ENCODE data around the gene CLDN7.

The CLDN7 gene

GRCh38 chr17:7241783-7242716 lies 20.2 kb downstream of the CLDN7 start, which contains the start of gene GABARAP:
TSS of gene GABARAP (minus strand) at chr17:7242449. CDS start at chr17:7242330, 119 bp downstream.
- H3K27me3 Mint-ChIP-seq: no peaks in the 10 kb centered on the region
- H3K36me3 Mint-ChIP-seq: peaks cover 25% of the 10 kb centered on the region
- H3K4me3 Mint-ChIP-seq: peak within 1 kb of the TSS; percentile 100
- peak; percentile 25 for ATAC-seq (ENCODE audit: low read depth)
- H3K9me3 Mint-ChIP-seq: no peaks in the 10 kb centered on the region
- peaks cover 31% of the 10 kb centered on the region for H3K4me1 Mint-ChIP-seq
- peak; percentile 96 to 97 for DNase-seq (ENCODE audit: low spot score in 2 of 2)
- H3K27ac Mint-ChIP-seq: peak within 1 kb of the TSS; percentile 100

- H3K4me3 Mint-ChIP-seq: peak overlapping the region; percentile 100
- peaks cover 22% of the 10 kb centered on the region for H3K36me3 Mint-ChIP-seq
- no peak for ATAC-seq (ENCODE audit: low read depth)
- H3K27me3 Mint-ChIP-seq: no peaks in the 10 kb centered on the region
- DNase-seq (ENCODE audit: low spot score in 2 of 2): no peak
- no peaks in the 10 kb centered on the region for H3K9me3 Mint-ChIP-seq
- H3K4me1 Mint-ChIP-seq: peaks cover 35% of the 10 kb centered on the region
- H3K27ac Mint-ChIP-seq: peak overlapping the region; percentile 100
Measured at GRCh38 chr17:7241090-7241733, 21.1 kb downstream of the CLDN7 start.

- Mint-ChIP-seq H3K9me3 (no peaks in the 10 kb centered on the region), H3K4me1 (peaks cover 42% of the 10 kb centered on the region), H3K4me3 (peak overlapping the region; percentile 100), H3K27ac (peak overlapping the region; percentile 100), H3K36me3 (peaks cover 22% of the 10 kb centered on the region), H3K27me3 (no peaks in the 10 kb centered on the region)
- DNase-seq (ENCODE audit: low spot score in 2 of 2) (no peak), ATAC-seq (ENCODE audit: low read depth) (no peak)
Measured at GRCh38 chr17:7240375-7240774, 21.9 kb downstream of the CLDN7 start.

GRCh38 chr17:7239091-7240027 lies 22.9 kb downstream of the CLDN7 start, which contains the start of gene PHF23:
TSS of gene PHF23 (minus strand) at chr17:7239457. CDS start at chr17:7239279, 178 bp downstream.
- H3K4me3 Mint-ChIP-seq: peak within 1 kb of the TSS; percentile 100
- peaks cover 23% of the 10 kb centered on the region for H3K36me3 Mint-ChIP-seq
- H3K27me3 Mint-ChIP-seq: no peaks in the 10 kb centered on the region
- no peaks in the 10 kb centered on the region for H3K9me3 Mint-ChIP-seq
- peak within 1 kb of the TSS; percentile 100 for H3K27ac Mint-ChIP-seq
- ATAC-seq (ENCODE audit: low read depth) (peak; percentile 60), DNase-seq (ENCODE audit: low spot score in 2 of 2) (peak; percentile 80 to 87)
- H3K4me1 Mint-ChIP-seq: peaks cover 49% of the 10 kb centered on the region

GRCh38 chr17:7238420-7239090 lies 23.7 kb downstream of the CLDN7 start:
- H3K27ac Mint-ChIP-seq: peak overlapping the region; percentile 100
- peak overlapping the region; percentile 100 for H3K4me3 Mint-ChIP-seq
- DNase-seq (ENCODE audit: low spot score in 2 of 2): no peak
- ATAC-seq (ENCODE audit: low read depth): no peak
- H3K36me3 Mint-ChIP-seq: peaks cover 23% of the 10 kb centered on the region
- no peaks in the 10 kb centered on the region for H3K27me3 Mint-ChIP-seq
- peaks cover 53% of the 10 kb centered on the region for H3K4me1 Mint-ChIP-seq
- H3K9me3 Mint-ChIP-seq: no peaks in the 10 kb centered on the region

- DNase-seq (ENCODE audit: low spot score in 2 of 2) (peak; percentile 67 to 68), ATAC-seq (ENCODE audit: low read depth) (peak; percentile 31)
- peaks cover 54% of the 10 kb centered on the region for H3K4me1 Mint-ChIP-seq
- peaks cover 24% of the 10 kb centered on the region for H3K36me3 Mint-ChIP-seq
- peak overlapping the region; percentile 100 for H3K4me3 Mint-ChIP-seq
- H3K27ac Mint-ChIP-seq: peak overlapping the region; percentile 100
- no peaks in the 10 kb centered on the region for H3K9me3 Mint-ChIP-seq
- H3K27me3 Mint-ChIP-seq: no peaks in the 10 kb centered on the region
Measured at GRCh38 chr17:7237761-7238419, 24.4 kb downstream of the CLDN7 start.

- ATAC-seq (ENCODE audit: low read depth) (no peak), DNase-seq (ENCODE audit: low spot score in 2 of 2) (no peak)
- Mint-ChIP-seq H3K27me3 (no peaks in the 10 kb centered on the region), H3K4me3 (peak overlapping the region; percentile 100), H3K36me3 (peaks cover 24% of the 10 kb centered on the region), H3K9me3 (no peaks in the 10 kb centered on the region), H3K27ac (peak overlapping the region; percentile 100), H3K4me1 (peaks cover 54% of the 10 kb centered on the region)
Measured at GRCh38 chr17:7237266-7237760, 25.0 kb downstream of the CLDN7 start.

GRCh38 chr17:7236808-7237207 lies 25.5 kb downstream of the CLDN7 start:
- DNase-seq (ENCODE audit: low spot score in 2 of 2): no peak
- no peak overlapping the region for H3K4me3 Mint-ChIP-seq
- ATAC-seq (ENCODE audit: low read depth): no peak
- no peaks in the 10 kb centered on the region for H3K27me3 Mint-ChIP-seq
- H3K9me3 Mint-ChIP-seq: no peaks in the 10 kb centered on the region
- peaks cover 56% of the 10 kb centered on the region for H3K4me1 Mint-ChIP-seq
- peaks cover 23% of the 10 kb centered on the region for H3K36me3 Mint-ChIP-seq
- H3K27ac Mint-ChIP-seq: peak overlapping the region; percentile 100

- peaks cover 19% of the 10 kb centered on the region for H3K36me3 Mint-ChIP-seq
- H3K27me3 Mint-ChIP-seq: no peaks in the 10 kb centered on the region
- H3K4me3 Mint-ChIP-seq: peak overlapping the region; percentile 15
- peaks cover 47% of the 10 kb centered on the region for H3K4me1 Mint-ChIP-seq
- DNase-seq (ENCODE audit: low spot score in 2 of 2) (no peak), ATAC-seq (ENCODE audit: low read depth) (no peak)
- no peaks in the 10 kb centered on the region for H3K9me3 Mint-ChIP-seq
- H3K27ac Mint-ChIP-seq: peak overlapping the region; percentile 25
Measured at GRCh38 chr17:7235693-7236665, 26.3 kb downstream of the CLDN7 start.

GRCh38 chr17:7234083-7234951 lies 28.0 kb downstream of the CLDN7 start, which contains the start of gene DVL2:
TSS of gene DVL2 (minus strand) at chr17:7234517. CDS start at chr17:7234262, 255 bp downstream.
- peaks cover 17% of the 10 kb centered on the region for H3K36me3 Mint-ChIP-seq
- peaks cover 35% of the 10 kb centered on the region for H3K4me1 Mint-ChIP-seq
- H3K9me3 Mint-ChIP-seq: no peaks in the 10 kb centered on the region
- DNase-seq (ENCODE audit: low spot score in 2 of 2) (peak; percentile 88 to 93), ATAC-seq (ENCODE audit: low read depth) (peak; percentile 67)
- peak within 1 kb of the TSS; percentile 86 for H3K4me3 Mint-ChIP-seq
- H3K27ac Mint-ChIP-seq: peak within 1 kb of the TSS; percentile 89
- no peaks in the 10 kb centered on the region for H3K27me3 Mint-ChIP-seq

GRCh38 chr17:7233701-7234082 lies 28.6 kb downstream of the CLDN7 start:
- H3K9me3 Mint-ChIP-seq: no peaks in the 10 kb centered on the region
- peak overlapping the region; percentile 86 for H3K4me3 Mint-ChIP-seq
- no peak for DNase-seq (ENCODE audit: low spot score in 2 of 2)
- no peak for ATAC-seq (ENCODE audit: low read depth)
- peak overlapping the region; percentile 89 for H3K27ac Mint-ChIP-seq
- no peaks in the 10 kb centered on the region for H3K27me3 Mint-ChIP-seq
- H3K36me3 Mint-ChIP-seq: peaks cover 19% of the 10 kb centered on the region
- peaks cover 35% of the 10 kb centered on the region for H3K4me1 Mint-ChIP-seq
